Esophagus muscularis mucosa (tissue), 4 donors: ENCODE data around the gene DNAJC6. TPM values are rescaled to one million over a fixed set of nuclear protein-coding genes. Genes with fewer than 3 reads are reported as not detected.

Source experiments
- DNase-seq: peaks from one replicate; pipeline ENCODE4 v3.0.0-alpha.2; 2017; ENCODE audit errors: extremely low spot score
- H3K27ac ChIP-seq, 4 donors: fragments of 200-600 bp; sonication (generic); replicated peaks in 1 of 4; 1 replicate in 3 of 4; 2 replicates in 1 of 4; pipeline ENCODE4 v1.5.1; 2016 to 2019; ENCODE audit warnings: mild to moderate bottlenecking in 1 of 4
- H3K27me3 ChIP-seq, 4 donors: fragments of 200-600 bp; sonication (generic); one replicate each; pipeline versions ENCODE4 v1.5.1 to v1.6.0; 2016 to 2019
- H3K36me3 ChIP-seq, 4 donors: fragments of 200-600 bp; sonication (generic); one replicate each; pipeline ENCODE4 v1.5.1; 2016 to 2019
- H3K4me1 ChIP-seq, 4 donors: fragments of 200-600 bp; sonication (generic); one replicate each; pipeline ENCODE4 v1.5.1; 2016 to 2019
- H3K4me3 ChIP-seq, 4 donors: fragments of 200-600 bp; sonication (generic); 1 replicate in 2 of 4; 2 replicates in 2 of 4; pipeline ENCODE4 v1.5.1; 2016 to 2019; ENCODE audit warnings: mild to moderate bottlenecking in 4 of 4, moderate library complexity in 1 of 4
- H3K9me3 ChIP-seq, 4 donors: fragments of 200-600 bp; sonication (generic); 1 replicate in 3 of 4; 2 replicates in 1 of 4; pipeline ENCODE4 v1.5.1; 2016 to 2019
- EP300 ChIP-seq: sonication (generic); formaldehyde crosslinking; IDR thresholded peaks from one replicate; pipeline ENCODE4 v1.6.1; 2017; ENCODE audit warnings: antibody characterized with exemption
- POLR2A ChIP-seq: fragments of 450-650 bp; IDR thresholded peaks from one replicate; pipeline ENCODE4 v1.6.1; 2017; ENCODE audit warnings: antibody characterized with exemption, moderate library complexity, mild to moderate bottlenecking, low read depth
- POLR2AphosphoS5 ChIP-seq, 2 donors: sonication (generic); formaldehyde crosslinking; IDR thresholded peaks; one replicate each; pipeline ENCODE4 v1.6.1; 2017; ENCODE audit warnings: antibody characterized with exemption in 2 of 2
- WGBS: methylation state at CpG from one replicate; pipeline ENCODE4 v1.1.5; 2018; 5-methylcytosine and 5-hydroxymethylcytosine counted together
- intact Hi-C: fragments of 100-400 bp; cut with DNase I; formaldehyde crosslinking; loops from one replicate; pipeline ENCODE4 v1.15.1; 2023
- total RNA-seq, 4 donors: library from RNA; depleted of rRNA; stranded (reverse); fragments of >200 nt; gene quantifications; one replicate each; pipeline versions ENCODE4 v1.1.0 to v1.2.1, GENCODE V29; 2016
- TF ChIP-seq, protein P1 (sequence below), 3 experiments: fragments of 200-600 bp in 2 of 3; fragments of 450-650 bp in 1 of 3; sonication (generic) in 2 of 3; IDR thresholded peaks; one replicate each; pipeline ENCODE4 v1.5.1; 2017 to 2019; ENCODE audit warnings: antibody characterized with exemption in 3 of 3, mild to moderate bottlenecking in 2 of 3, moderate library complexity in 1 of 3

DNAJC6 gene
- total RNA-seq, 4 donors from 2014 or later, result 3.7 to 8.3 (median 4.4) TPM

DNA sequence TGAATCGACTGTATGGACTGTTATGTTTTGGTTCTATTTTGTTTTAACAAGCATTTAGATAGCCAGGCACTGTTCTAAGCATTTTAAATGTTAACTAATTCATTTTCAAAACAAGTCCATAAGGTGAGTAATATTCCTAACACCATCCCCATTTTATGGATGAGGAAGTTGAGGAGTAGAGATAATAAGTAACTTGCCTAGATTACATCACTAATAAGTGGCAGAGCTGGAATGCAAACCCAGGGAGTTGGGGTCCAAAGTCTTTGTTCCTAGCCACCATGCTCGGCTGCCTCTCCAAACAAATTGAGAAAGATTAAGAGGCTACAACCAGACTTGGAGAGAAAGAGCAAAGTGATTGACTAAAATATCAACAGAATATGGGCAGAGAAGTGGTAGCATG, 98.5 kb downstream of the DNAJC6 start:
- 87% methylated on average over 2 of the region's 2 CpGs for WGBS
- intact Hi-C loops, result no loop called here
- H3K4me1 ChIP-seq, result no peaks in the 10 kb centered on the region
- H3K36me3 ChIP-seq, result peaks cover 0 to 4% (median 1%) of the 10 kb centered on the region in 4 donors
- H3K9me3 ChIP-seq, result no peaks in the 10 kb centered on the region
- TF ChIP-seq POLR2AphosphoS5 (IDR thresholded peaks at IDR 0.05), result no peak
- no peak for TF ChIP-seq EP300
- TF ChIP-seq, protein P1, sequence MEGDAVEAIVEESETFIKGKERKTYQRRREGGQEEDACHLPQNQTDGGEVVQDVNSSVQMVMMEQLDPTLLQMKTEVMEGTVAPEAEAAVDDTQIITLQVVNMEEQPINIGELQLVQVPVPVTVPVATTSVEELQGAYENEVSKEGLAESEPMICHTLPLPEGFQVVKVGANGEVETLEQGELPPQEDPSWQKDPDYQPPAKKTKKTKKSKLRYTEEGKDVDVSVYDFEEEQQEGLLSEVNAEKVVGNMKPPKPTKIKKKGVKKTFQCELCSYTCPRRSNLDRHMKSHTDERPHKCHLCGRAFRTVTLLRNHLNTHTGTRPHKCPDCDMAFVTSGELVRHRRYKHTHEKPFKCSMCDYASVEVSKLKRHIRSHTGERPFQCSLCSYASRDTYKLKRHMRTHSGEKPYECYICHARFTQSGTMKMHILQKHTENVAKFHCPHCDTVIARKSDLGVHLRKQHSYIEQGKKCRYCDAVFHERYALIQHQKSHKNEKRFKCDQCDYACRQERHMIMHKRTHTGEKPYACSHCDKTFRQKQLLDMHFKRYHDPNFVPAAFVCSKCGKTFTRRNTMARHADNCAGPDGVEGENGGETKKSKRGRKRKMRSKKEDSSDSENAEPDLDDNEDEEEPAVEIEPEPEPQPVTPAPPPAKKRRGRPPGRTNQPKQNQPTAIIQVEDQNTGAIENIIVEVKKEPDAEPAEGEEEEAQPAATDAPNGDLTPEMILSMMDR (IDR thresholded peaks at IDR 0.05), result no peak
- no peak for TF ChIP-seq POLR2A
- H3K27ac ChIP-seq, result no peak overlapping the region
- DNase-seq, result no peak
- H3K4me3 ChIP-seq, result no peak overlapping the region
- H3K27me3 ChIP-seq, result no peaks in the 10 kb centered on the region

DNA sequence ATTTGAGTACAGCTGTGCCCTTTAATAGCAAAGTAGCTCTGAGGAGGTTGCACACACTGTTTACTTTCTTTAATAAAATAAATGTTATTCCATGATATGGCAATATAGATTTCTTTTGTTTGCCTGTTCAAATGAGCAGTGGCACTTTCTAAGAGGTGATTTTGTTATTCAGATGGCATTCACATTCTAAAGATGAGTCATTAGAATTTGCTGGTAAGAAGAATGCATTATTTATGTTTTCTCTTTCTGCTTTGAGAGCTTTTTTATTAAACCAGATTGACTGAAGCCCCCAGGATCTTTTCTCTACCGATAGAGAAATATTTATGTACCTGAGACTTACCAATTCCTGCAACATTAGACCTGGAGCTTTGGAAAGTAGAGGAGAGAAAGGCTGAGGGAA, 100.0 kb downstream of the DNAJC6 start:
- Histone ChIP-seq H3K4me3 (no peak overlapping the region), H3K9me3 (no peaks in the 10 kb centered on the region), H3K36me3 (peaks cover 0 to 4% (median 1%) of the 10 kb centered on the region in 4 donors), H3K27ac (no peak overlapping the region), H3K27me3 (no peaks in the 10 kb centered on the region), H3K4me1 (no peaks in the 10 kb centered on the region)
- TF ChIP-seq EP300 (no peak), POLR2AphosphoS5 (IDR thresholded peaks at IDR 0.05) (no peak), POLR2A (no peak)
- TF ChIP-seq, protein P1 (IDR thresholded peaks at IDR 0.05), result no peak
- intact Hi-C loops, result no loop called here
- WGBS, result 70% methylated on average over 1 of the region's 1 CpG
- DNase-seq, result no peak

DNA sequence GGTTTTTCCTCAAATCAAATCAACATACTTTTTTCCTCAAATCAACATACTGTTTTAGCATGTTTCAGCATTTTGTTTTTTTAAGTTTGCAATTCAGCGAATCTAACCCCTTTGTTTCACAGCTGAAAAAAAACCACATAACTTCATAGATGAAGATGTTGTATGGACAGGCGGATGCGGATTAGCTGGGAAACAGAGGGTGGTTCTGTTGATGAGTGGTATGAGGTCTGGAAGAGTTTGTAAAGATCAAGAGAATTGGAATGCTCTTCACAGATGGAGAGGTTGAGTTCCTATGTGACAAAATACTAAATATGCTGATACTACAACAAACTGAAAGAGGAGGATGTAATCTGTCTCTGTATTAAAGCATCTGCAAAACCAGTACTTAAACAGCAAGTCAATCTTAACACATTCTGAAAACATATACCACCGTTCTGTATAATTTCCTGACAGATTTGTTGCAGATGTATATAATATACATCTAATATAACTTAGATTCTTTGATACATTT, 100.5 kb downstream of the DNAJC6 start:
- H3K4me1 ChIP-seq, result no peaks in the 10 kb centered on the region
- 92% methylated on average over 4 of the region's 4 CpGs for WGBS
- peaks cover 0 to 4% (median 1%) of the 10 kb centered on the region in 4 donors for H3K36me3 ChIP-seq
- H3K9me3 ChIP-seq, result no peaks in the 10 kb centered on the region
- TF ChIP-seq EP300, result no peak
- no peak for TF ChIP-seq POLR2A
- TF ChIP-seq POLR2AphosphoS5 (IDR thresholded peaks at IDR 0.05), result no peak
- TF ChIP-seq, protein P1 (IDR thresholded peaks at IDR 0.05), result no peak
- no peak for DNase-seq
- H3K27me3 ChIP-seq, result no peaks in the 10 kb centered on the region
- intact Hi-C loops, result no loop called here
- H3K27ac ChIP-seq, result no peak overlapping the region
- no peak overlapping the region for H3K4me3 ChIP-seq

GRCh38 chr1:65412256-65412983, 103.1 kb downstream of the DNAJC6 start:
- no peak overlapping the region for H3K27ac ChIP-seq
- no peak for TF ChIP-seq POLR2AphosphoS5 (IDR thresholded peaks at IDR 0.05)
- TF ChIP-seq EP300, result no peak
- TF ChIP-seq, protein P1 (IDR thresholded peaks at IDR 0.05), result no peak
- H3K4me3 ChIP-seq, result no peak overlapping the region
- no peaks in the 10 kb centered on the region for H3K27me3 ChIP-seq
- peaks cover 0 to 4% (median 0%) of the 10 kb centered on the region in 4 donors for H3K36me3 ChIP-seq
- intact Hi-C loops, result no loop called here
- no peaks in the 10 kb centered on the region for H3K4me1 ChIP-seq
- WGBS, result 78% methylated on average over 4 of the region's 4 CpGs
- no peaks in the 10 kb centered on the region for H3K9me3 ChIP-seq
- no peak for DNase-seq

DNA sequence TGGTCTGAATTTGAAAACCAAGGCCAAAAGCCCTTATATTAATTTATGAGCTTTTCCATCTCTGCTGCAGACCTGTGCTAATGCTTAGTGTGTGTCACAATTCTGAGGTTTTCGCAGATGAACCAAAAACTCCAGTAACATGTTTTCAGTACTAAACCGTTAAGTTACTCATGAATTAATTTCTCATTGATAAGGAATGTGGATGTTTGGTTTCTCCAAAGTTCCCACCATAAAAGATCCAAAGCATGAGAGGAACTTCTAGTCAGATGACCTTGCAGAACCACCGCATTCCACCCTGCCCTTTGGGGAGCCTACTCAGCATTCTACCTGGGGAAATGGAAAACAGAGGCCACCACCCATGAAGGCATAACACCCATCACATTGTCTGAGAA, 103.6 kb downstream of the DNAJC6 start:
- Histone ChIP-seq H3K27ac (no peak overlapping the region), H3K4me1 (no peaks in the 10 kb centered on the region), H3K4me3 (no peak overlapping the region), H3K27me3 (no peaks in the 10 kb centered on the region), H3K36me3 (peaks cover 0 to 4% (median 0%) of the 10 kb centered on the region in 4 donors), H3K9me3 (no peaks in the 10 kb centered on the region)
- 87% methylated on average over 3 of the region's 3 CpGs for WGBS
- intact Hi-C loops, result no loop called here
- no peak for DNase-seq
- TF ChIP-seq EP300 (no peak), POLR2AphosphoS5 (IDR thresholded peaks at IDR 0.05) (no peak), POLR2A (no peak)
- TF ChIP-seq, protein P1 (IDR thresholded peaks at IDR 0.05), result no peak
